LNCAP (cell line): ENCODE data around the gene CNTNAP3.
A peak's percentile ranks its signal among the peaks of the same experiment; 100 is the strongest.
"Not testable (repeated sequence)": the region's sequence is repeated elsewhere in the genome, so short reads cannot be mapped to it uniquely, and the experiment has no call there.

ENCODE experiments used
- CTCF ChIP-seq: fragments of 450-650 bp; IDR thresholded peaks from 2 replicates; pipeline ENCODE4 v1.5.1; 2017; ENCODE audit warnings: mild to moderate bottlenecking

Gene CNTNAP3

GRCh38 chr9:39287980-39288379 lies at the start of gene CNTNAP3:
CNTNAP3 (minus strand) TSS chr9:39288167; CDS start chr9:39288064, 103 bp downstream.
- not testable (repeated sequence) for TF ChIP-seq CTCF

- TF ChIP-seq CTCF, result no peak
Measured at GRCh38 chr9:39108145-39108544, 179.8 kb downstream of the CNTNAP3 start.

GRCh38 chr9:39078621-39079256 lies 209.2 kb downstream of the CNTNAP3 start:
- 0 out of 2 replicates have a peak, but pooled peaks have one; percentile 16 for TF ChIP-seq CTCF
